GM19240 (cell line): ENCODE measurements around the gene UBE2V1.

Experiments used
- DNase-seq: peaks from one replicate; pipeline ENCODE4 v3.0.0; 2011; ENCODE audit warnings: low spot score; ENCODE audit not compliant: insufficient read length

Gene UBE2V1

DNA sequence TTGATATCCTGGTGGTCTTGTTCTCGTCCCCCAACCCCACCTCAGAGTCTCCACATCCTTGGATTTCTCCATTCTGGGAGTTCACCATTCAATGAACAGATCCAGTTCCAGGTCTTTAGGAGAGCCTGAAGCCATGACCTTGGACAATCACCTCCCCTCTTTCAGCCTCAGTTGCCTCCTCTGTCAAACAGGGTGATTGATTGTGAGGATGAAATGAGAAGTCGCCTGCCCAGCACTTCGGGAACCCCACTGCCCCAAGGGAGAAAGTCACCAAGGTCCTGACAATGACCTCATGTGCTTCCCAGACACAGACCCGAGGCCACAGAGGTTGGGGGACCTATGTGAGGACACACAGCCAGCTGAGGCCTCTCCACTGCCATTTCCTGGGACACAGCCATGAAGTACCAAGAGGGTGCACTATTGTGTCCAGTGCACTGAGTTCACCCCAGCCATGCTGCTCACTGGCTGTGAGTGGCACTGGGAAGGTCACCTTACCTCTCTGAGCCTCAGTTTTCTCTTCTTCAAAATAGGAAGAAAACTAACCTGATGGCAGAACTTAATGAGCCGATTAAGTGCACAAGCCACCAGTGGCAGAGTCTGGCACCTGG lies 68.5 kb downstream of the UBE2V1 start:
- no peak for DNase-seq

DNA sequence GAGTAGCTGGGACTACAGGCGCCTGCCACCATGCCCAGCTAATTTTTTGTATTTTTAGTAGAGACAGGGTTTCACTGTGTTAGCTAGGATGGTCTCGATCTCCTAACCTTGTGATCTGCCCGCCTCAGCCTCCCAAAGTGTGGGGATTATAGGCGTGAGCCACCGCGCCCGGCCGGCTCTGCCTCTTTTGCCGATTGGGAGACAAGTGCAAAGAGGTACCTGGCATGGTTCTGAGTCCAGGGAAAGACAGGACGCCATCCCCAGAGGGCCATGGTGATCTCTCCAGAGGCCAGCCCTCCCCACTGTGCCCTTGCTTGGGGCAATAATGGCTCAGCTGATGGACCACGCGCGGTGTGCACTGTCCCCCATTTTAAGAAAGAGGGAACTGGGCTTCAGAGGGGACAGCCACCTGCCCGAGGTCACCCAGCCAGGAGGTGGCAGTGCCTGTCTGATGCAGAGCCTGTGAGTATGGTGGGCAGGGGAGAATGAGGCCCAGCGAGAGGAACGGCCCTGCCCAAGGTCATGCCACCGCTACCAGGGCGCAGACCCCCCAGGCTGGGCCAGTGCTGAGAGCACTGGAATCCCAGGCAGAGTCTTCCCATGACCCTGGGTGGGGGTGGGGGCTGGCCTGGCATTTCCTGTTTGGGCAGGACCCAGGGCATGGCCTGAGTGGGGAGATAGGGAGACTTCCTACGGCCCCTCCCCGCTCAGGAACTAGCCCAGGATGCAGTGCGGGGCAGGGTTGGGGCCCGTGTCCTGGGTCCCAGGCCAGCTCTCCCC lies 69.2 kb downstream of the UBE2V1 start:
- no peak for DNase-seq

DNA sequence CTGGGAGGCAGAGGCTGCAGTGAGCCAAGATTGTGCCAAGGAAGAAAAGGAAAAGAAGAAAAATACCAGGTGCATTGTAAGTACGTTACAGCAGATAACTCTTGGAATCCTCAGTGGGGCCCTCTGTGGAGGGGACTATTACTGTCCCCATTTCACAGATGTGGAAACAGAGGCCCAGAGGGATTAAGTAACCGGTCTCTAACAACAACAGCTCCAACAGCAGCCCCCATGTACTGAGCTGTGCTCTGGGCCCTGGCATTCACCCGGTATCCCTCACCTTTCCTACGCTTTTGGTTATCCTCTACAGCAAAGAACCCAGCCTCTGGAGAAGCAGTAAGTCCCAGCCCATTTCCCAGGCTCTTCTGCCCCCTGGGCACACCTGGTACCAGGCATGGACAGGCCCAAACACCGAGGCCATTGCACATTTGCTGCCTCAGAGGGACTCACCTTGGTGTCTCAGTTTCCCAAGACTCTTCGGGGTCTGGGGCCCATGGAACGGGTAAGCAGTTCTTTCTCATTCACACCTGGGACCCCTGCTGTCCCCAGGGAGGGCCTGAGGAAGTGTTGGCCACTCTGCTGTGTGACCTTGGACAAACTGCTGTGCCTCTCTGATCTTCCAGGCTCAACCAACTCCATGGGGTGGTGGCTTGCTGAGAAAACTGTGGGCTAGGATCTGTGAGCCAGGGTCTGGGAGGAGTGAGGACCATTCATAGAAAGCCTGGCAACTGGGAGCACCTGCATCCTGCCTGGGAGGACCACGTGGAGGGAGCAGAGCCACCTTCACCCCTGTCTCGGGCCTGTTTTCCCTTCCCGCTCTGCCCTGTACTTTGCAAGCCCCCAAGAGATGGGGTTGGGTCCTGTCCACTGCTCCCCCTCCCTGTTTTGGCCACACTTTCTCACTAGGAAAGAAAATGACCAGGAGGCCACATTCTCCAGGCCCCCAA lies 70.3 kb downstream of the UBE2V1 start:
- DNase-seq, result no peak

DNA sequence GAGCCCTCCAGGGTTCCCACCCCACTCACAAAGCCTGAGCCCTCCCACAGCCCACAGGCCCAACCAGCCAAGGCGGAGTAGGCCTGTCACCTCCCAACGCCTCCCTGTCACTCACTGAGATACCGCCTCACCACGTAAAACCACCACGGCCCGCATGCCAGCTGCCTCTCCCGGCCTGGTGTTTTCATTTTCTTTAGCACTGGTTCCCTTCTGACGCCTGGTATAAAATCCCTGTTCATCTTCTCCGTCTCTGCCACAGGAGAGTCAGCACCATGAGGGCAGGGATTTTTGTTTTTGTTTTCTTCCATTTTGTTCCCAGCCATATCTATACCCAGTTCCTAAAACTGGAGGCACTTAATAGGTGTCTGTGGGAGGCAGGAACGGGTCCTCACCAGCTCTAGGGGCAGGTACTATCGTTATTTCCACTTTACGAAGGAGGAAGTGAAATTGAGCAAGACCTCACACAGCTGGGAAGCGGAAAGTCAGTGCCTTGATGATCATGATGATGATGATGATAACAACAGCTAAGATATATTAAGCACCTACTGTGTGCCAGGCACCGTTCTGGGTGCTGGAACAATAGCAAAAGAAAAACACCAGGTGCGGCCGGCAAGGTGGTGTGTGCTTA lies 71.6 kb downstream of the UBE2V1 start:
- peak; percentile 35 for DNase-seq

DNA sequence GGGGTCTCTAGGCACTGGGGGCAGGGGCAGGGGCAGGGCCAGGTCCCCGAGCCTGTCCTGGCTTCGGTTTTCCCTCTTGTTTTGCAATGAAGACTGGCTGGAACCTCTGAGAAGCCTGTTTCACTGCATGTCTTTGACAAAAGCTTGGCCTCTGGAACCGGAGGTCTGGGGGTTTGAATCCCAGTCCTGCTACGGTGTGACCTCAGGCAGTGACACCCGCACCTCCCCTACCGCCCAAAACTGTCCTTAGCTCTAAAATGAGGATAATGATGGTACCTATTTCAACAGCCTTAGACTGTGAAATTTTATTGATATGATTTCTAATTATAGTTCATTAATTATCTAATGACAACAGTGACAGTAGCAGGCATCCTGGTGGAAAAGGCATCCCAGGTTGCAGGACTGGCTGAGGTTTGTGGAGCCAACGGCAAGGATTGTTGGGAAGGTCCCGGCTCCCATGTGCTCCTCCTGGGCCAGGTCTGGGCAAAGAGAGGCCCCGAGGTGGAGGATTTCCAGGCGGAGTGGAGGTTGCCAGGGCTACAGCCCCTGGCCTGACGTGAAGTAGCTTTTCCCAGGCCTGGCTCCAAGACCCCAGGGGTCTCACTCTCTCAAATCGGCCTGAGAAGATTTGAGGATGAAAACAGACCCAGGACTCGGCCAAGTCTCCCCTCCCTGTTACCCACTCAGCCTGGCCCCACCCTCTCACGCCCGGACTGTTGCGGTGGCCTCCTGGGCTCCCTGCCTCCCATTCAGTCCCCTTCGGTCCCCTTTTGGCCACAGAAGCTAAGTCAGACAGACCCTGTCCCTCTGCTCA lies 72.3 kb downstream of the UBE2V1 start:
- no peak for DNase-seq

DNA sequence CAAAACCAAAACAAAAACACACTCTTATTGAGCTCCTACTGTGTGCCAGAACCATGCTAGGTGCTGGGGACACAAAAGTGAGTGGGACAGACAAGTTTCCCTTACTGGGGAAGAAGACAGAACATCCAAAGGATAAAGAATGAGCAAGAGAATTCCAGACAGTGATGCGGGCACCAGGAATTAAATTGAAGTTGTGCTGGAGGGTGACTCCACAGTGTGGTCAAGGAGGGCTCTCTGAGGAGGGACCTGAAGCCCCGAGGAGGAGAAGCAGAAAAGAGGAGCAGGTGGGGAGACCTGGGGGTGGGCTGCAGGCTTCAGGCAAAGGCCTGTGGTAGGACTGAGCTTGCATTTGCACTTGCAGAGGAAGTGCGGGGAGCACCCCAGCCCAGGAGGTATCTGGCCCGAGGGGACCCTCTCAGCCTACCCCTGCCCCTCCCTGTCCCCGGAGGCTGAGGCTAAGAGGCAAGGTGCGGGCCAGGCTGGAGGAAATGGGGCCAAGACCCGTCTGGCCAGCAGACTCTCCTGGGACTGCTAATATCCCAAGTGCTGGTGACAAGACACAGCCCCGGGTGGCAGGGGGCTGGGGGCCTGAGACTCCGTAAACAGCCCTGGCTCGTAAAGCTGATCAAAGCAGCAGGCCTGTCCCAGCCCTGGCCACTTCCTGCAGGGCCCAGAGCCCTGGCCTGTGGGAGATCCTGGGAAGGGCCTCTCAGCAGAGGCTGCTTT lies 73.1 kb downstream of the UBE2V1 start:
- DNase-seq, result no peak

DNA sequence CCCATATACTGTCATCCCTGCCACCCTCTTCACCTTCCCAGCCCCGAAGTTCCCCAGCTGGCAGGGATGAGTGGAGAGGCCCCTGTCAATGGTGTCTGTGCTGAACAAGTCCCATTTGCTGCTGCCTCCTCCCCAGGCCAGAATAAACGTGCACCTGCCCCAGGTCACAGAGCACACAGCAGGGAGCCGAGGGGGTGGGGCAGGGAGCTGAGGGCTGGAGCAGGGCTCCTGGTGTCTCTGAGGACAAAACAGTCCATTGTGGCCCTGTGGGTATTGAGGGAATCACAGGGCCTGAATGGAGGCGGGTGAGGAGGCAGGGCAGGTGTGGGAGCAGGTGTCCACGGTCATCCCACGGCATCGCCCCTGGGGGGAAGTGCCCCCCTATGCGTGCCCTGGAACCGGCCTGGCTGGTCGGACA lies 74.4 kb downstream of the UBE2V1 start:
- no peak for DNase-seq

DNA sequence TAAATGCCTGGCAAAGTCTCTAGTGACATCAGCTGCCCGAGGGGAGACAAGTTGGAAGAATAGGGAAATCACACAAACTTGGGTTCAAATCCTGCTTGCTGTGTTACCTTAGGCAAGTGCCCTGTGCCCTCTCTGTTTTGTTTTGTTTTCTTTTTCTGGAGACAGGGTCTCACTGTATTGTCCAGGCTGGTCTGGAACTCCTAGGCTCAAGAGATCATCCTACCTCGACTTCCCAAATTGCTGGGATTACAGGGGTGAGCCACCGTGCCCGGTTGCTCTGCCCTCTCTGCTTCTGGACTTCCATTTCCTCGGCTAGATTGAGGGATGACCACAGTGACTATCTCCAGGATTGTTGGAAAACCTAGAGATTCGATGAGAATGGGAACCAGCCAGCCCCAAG lies 74.8 kb downstream of the UBE2V1 start:
- DNase-seq, result no peak

DNA sequence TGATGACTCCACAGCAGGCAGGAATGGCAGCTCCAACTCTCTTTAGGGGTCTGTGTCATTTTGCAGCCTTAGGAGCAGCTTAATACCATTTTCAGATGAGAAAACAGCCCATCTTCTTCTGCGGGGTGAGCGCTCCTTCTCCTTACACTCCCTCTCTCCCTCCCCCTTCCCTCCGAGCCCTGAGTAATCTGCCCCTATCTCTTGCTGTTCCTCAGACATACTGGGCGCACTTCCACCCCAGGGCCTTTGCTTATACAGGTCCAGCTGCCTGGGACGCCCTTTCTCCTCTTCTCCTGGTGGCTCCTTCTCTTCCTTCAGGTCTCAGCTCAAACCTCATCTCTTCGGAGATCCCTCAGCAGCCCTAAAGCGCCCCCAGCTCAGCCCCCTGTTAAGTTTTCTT lies 75.4 kb downstream of the UBE2V1 start:
- no peak for DNase-seq

DNA sequence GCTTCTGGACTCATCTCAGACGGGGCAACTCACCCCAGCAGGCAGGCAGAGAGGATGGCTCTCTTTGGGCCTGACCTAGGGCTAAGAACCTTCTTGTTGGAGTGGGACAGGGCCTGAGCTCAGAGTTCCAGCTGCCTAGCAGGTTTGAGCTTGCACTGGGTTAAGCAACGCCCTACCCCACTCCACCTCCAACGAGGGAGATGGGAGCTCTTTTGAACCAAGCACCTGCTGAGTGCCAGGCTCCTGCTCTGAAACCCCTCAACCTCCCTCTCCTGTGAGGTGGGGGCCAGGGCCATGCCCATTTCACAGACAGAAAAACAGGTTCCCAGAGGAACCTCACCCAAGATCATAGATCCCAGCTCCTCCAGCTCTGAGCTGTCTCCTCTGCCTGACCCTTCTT lies 75.8 kb downstream of the UBE2V1 start:
- no peak for DNase-seq

DNA sequence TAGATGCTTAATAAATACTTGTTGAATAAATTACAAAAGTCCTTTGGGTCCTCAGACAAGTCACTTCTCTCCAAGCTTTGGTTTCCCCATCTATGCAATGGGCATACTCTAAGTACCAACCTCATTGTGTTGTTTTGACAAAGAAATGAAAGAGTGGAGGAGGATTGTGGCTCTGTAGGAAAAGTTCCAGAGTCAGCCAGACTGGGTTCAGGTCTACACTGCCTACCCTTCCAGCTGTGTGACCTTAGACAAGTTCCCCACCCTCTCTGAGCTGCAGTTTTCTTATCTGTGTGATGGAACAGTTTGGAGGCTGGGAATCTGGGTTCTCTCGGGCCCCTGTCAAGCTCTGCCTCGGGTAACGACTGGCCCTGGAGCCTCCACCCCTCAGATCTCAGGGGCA lies 76.2 kb downstream of the UBE2V1 start:
- no peak for DNase-seq

DNA sequence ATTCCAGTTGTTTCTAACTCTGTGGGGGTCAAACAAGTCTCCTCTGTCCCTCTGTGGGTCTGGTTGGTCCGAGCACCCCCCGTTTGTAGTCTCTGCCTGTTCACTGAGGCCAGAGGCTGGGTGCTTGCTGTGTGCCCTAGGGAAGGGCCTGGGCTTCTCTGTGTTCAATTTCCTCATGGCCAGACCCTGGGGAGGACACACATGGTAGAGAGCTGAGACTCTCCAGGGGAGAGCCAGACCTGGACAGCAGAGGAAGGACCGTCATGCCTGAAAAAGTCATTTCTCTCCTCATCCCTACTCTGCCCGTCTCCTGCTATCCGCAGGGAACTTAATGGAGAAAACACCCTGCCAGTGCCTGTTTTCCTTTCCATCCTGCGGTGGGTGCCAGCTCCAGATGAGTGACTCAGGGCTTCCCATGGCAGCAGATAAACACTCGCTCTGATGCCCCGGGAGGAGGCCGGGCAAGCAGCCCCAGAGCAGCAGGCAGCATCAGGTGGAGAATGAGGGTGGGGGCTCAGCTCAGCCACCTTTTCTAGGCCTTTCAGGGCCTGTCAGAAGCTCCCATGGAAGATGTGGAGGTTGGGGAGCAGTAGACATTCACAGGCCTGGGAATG lies 78.3 kb downstream of the UBE2V1 start:
- DNase-seq, result no peak

DNA sequence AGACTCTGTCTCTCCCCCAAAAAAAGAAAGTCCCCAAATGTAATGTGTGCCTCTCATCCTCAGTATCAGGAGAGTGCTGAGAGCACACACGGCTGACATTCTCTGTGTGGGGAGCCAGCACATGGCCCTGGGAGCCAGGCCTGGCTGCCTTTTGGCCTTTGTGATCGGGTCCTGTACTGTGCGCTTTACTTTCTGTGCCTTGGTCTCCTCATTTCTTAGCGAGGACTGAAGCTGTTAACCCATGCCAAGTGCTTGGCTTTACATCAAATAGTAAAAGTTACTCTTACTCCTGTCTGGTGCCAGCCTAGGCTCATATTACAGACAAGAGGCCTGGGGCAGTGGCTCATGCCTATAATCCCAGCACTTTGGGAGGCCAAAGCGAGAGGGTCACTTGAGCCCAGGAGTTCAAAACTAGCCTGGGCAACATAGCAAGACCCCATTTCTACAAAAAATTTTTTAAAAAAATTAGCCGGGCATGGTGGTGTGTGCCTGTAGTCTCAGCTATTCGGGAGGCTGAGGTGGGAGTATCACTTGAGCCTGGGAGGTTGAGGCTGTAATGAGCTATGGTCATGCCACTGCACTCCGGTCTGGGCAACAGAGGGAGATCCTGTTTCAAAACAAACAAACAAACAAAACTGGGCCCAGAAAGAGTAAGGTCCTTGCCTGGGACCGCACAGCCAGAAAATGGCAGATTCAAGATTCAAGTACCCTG lies 79.8 kb downstream of the UBE2V1 start:
- no peak for DNase-seq
